ENCODE measurements around the gene RAP1A.

DNA sequence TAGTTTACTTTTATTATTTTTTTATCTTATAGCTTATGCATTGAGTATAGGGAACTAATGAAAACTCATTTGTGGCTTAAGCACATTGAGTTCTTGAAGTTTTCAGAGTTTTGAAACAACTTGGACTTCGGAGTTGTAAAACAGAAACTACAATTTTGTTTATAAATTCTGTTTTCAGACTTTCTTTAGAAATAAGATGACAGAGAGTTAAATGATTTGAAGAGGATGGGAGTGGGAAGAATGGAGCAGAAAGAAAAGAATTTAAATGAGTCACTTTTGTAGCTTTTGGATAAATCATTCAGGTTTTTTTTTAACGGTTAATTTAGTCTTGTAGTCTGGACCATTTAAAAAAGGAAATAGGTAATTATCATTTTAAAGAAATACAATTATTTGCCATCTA is 87.3 kb downstream of the RAP1A start:
- TF ChIP-seq POLR2AphosphoS5 (IDR thresholded peaks at IDR 0.05; ENCODE audit: borderline replicate concordance, low read depth, low read length): no peak
- no peak for TF ChIP-seq EZH2 (IDR thresholded peaks at IDR 0.05)
- TF ChIP-seq FOXP2 (optimal IDR thresholded peaks at IDR 0.05; ENCODE audit: control extremely low read depth, extremely low read length, insufficient read depth): no peak
